ENCODE results near the gene FBXW4.

- TF ChIP-seq POLR2AphosphoS5 (IDR thresholded peaks at IDR 0.05; ENCODE audit: low read length) (no peak), TAF1 (IDR thresholded peaks at IDR 0.05; ENCODE audit: borderline replicate concordance, low read depth, low read length) (no peak), TBL1XR1 (IDR thresholded peaks at IDR 0.05; ENCODE audit: low read depth, low read length) (no peak), CTCF (IDR thresholded peaks at IDR 0.05 in 2 of 3, conservative IDR thresholded peaks at IDR 0.05 in 1 of 3; ENCODE audit: control insufficient read depth in 2 of 3, extremely low read depth in 1 of 3, insufficient read depth in 1 of 3, low read depth in 3 of 3, low read length in 3 of 3) (no peak), ZBTB40 (IDR thresholded peaks at IDR 0.05; ENCODE audit: borderline replicate concordance) (no peak)
Measured at GRCh38 chr10:101669181-101669580, 25.8 kb downstream of the FBXW4 start.

Data from GM12878 (cell line).